OCI-LY3 (cell line): ENCODE results near the gene ZNF597.

ENCODE experiments used
- H2AFZ ChIP-seq: fragments of 200-600, 300-600 bp; shearing (Covaris generic); 2 replicates; pipeline ENCODE4 v1.6.0; 2014; ENCODE audit warnings: antibody characterized with exemption, low read depth, low read length
- H3K27ac ChIP-seq: fragments of 200-600, 300-600 bp; sonication (generic); 2 replicates; pipeline ENCODE4 v1.5.1; 2014; ENCODE audit warnings: mild to moderate bottlenecking, low read length, moderate library complexity, mixed read lengths
- H3K27me3 ChIP-seq: fragments of 200-600, 300-600 bp; sonication (generic); 2 replicates; pipeline ENCODE4 v1.6.1; 2014; ENCODE audit warnings: low read depth, low read length, mixed read lengths
- H3K36me3 ChIP-seq: fragments of 200-600, 300-600 bp; sonication (generic); replicated peaks from 2 replicates; pipeline ENCODE3; 2014; ENCODE audit warnings: low read depth, low read length, mixed read lengths
- H3K4me1 ChIP-seq: fragments of 300-600, 200-600 bp; sonication (generic); 2 replicates; pipeline ENCODE4 v1.6.1; 2014; ENCODE audit warnings: low read length, mixed read lengths
- H3K4me2 ChIP-seq: fragments of 200-600, 300-600 bp; sonication (generic); 2 replicates; pipeline ENCODE4 v1.6.1; 2014; ENCODE audit warnings: low read length, mixed read lengths
- H3K4me3 ChIP-seq: fragments of 300-600, 200-600 bp; sonication (generic); 2 replicates; pipeline ENCODE4 v1.5.1; 2014; ENCODE audit warnings: antibody characterized with exemption, mild to moderate bottlenecking, low read length, moderate library complexity
- H3K79me2 ChIP-seq: fragments of 300-600, 200-600 bp; shearing (Covaris generic); 2 replicates; pipeline ENCODE4 v1.6.1; 2014; ENCODE audit warnings: mild to moderate bottlenecking, low read length, mixed read lengths
- H3K9ac ChIP-seq: fragments of 300-600, 200-600 bp; shearing (Covaris generic); 2 replicates; pipeline ENCODE4 v1.6.0; 2014; ENCODE audit warnings: mild to moderate bottlenecking, low read length, moderate library complexity
- H3K9me3 ChIP-seq: fragments of 200-600, 300-600 bp; shearing (Covaris generic); 2 replicates; pipeline ENCODE4 v1.6.1; 2014; ENCODE audit warnings: low read length, mixed read lengths; ENCODE audit not compliant: insufficient read depth
- H4K20me1 ChIP-seq: fragments of 200-600, 300-600 bp; sonication (generic); 2 replicates; pipeline ENCODE4 v1.6.1; 2016; ENCODE audit warnings: low read length, mixed read lengths; ENCODE audit not compliant: insufficient read depth
- EZH2phosphoT487 ChIP-seq: fragments of 200-600 bp; shearing (Covaris generic); IDR thresholded peaks from 2 replicates; pipeline ENCODE4 v1.6.1; 2018; ENCODE audit warnings: antibody characterized with exemption, mixed run types, low read depth
- TF ChIP-seq, protein P1 (sequence below): fragments of 200-600, 300-600 bp; sonication (generic); IDR thresholded peaks from 2 replicates; pipeline ENCODE4 v1.5.1; 2014; ENCODE audit warnings: antibody characterized with exemption, low read length, low read depth

Gene ZNF597

DNA sequence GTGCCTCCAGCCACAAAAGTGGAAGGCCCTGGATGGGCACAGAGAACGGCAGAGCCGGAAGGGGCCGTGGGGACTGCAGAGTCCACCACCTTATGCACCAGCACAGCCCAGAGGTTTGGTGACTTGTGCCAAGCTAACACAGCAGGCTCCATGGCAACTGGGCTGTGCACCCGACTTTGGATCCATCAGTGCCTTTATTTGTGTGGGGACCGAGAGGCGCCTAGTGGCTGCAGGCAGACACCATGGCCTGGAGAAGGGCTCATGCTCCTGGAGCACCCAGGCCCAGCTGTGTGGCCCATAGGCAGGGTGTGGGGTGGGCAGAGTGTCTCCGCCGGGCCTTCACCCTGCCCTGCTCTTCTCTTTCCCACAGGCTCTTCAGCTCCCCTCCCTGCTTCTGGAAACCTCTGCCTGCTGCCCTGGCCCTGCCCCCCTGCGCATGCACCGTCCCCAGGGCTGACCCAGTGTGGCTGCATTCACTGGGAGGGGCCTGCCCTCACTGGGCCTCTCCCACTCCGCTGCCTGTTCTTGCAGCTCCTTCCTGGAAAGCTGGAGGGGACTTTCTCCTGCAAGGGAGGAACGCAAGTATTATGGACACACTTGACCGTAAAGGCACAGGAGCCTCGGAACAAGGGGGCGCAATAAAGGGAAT lies 41.9 kb upstream of the ZNF597 start:
- H2AFZ ChIP-seq, result no peak overlapping the region
- H3K4me3 ChIP-seq, result no peak overlapping the region
- TF ChIP-seq, protein P1, sequence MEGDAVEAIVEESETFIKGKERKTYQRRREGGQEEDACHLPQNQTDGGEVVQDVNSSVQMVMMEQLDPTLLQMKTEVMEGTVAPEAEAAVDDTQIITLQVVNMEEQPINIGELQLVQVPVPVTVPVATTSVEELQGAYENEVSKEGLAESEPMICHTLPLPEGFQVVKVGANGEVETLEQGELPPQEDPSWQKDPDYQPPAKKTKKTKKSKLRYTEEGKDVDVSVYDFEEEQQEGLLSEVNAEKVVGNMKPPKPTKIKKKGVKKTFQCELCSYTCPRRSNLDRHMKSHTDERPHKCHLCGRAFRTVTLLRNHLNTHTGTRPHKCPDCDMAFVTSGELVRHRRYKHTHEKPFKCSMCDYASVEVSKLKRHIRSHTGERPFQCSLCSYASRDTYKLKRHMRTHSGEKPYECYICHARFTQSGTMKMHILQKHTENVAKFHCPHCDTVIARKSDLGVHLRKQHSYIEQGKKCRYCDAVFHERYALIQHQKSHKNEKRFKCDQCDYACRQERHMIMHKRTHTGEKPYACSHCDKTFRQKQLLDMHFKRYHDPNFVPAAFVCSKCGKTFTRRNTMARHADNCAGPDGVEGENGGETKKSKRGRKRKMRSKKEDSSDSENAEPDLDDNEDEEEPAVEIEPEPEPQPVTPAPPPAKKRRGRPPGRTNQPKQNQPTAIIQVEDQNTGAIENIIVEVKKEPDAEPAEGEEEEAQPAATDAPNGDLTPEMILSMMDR, result no peak
- no peak for TF ChIP-seq EZH2phosphoT487
- H3K9ac ChIP-seq, result no peak overlapping the region
- H3K27ac ChIP-seq, result no peak overlapping the region
- peaks cover 19% of the 10 kb centered on the region for H3K36me3 ChIP-seq
- H3K79me2 ChIP-seq, result no peaks in the 10 kb centered on the region
- no peaks in the 10 kb centered on the region for H3K4me1 ChIP-seq
- no peaks in the 10 kb centered on the region for H4K20me1 ChIP-seq
- H3K9me3 ChIP-seq, result no peaks in the 10 kb centered on the region
- no peak overlapping the region for H3K4me2 ChIP-seq
- no peaks in the 10 kb centered on the region for H3K27me3 ChIP-seq

DNA sequence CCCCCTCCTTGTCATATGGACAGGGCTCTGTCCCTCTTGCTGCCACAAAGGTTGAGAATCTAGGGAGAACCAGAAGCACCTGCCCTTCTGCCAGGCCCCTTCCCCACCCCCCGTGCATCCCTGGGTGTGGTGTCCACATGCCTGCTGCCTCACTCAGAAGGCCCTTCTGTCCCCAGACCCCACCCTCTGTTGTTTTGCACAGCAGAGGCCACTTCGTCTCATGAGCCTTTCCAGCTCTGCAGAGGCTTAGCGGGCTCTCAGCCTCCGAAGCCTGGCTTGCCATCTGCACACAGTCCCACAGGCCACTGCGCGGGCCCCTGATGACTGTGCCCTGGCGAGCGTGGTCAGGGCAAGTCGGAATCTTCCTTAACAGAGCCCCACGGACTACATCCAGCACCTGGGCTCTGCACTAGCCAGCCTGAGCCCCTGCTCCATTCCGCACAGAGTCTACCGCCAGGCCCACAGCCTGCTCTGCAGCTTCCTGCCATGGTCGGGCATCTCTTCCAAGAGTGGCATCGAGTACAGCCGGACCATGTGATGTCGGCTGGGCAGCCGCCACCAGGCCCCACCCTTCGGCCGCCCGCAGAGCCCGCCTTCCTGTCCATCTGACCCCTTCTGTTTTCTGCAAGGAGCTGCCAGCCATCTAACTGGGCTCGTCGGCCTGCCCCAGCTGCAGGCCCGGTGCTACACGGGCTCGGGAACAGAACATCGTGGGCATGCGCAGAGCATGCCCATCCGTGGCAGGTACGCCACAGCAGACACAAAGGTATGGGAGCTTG lies 41.2 kb upstream of the ZNF597 start:
- Histone ChIP-seq H3K4me2 (no peak overlapping the region), H3K4me3 (no peak overlapping the region), H3K79me2 (0 out of 2 replicates have a peak, but pooled peaks cover 1% of the 10 kb centered on the region), H3K9me3 (no peaks in the 10 kb centered on the region), H3K27ac (no peak overlapping the region), H3K4me1 (no peaks in the 10 kb centered on the region), H3K27me3 (no peaks in the 10 kb centered on the region), H2AFZ (no peak overlapping the region), H4K20me1 (no peaks in the 10 kb centered on the region), H3K9ac (no peak overlapping the region), H3K36me3 (peaks cover 19% of the 10 kb centered on the region)
- TF ChIP-seq EZH2phosphoT487, result no peak
- TF ChIP-seq, protein P1, result no peak

DNA sequence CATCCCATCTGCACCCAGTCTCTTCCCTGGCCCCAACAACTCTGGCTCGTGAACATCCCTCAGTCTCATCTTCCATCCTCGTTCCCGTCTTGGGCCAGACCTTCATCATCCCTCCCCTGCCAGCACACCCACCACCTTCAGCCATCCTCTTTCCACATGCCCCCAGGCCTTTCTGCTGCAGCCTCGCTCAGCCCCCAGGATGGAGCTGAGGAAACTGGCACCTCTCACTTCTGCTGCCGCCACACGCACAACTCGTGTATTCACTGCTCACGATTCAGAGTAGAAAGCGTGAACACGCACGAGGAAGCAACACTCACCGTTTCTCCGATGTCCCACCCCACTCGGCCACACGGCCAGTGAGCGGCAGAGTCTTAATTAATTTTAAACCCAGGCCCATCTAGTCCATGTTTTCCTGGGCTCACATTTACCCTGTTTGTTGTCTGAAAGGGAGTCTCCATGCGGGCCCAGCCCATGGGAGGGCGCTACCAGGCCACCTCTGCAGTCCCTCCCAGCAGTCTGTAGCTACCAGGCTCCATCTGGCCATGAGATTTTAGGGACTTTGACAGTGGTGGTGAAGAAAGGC lies 39.4 kb upstream of the ZNF597 start:
- H2AFZ ChIP-seq, result no peak overlapping the region
- no peaks in the 10 kb centered on the region for H3K4me1 ChIP-seq
- H3K27me3 ChIP-seq, result no peaks in the 10 kb centered on the region
- peaks cover 12% of the 10 kb centered on the region; the same call in 1 of the 2 replicates for H3K79me2 ChIP-seq
- no peak overlapping the region for H3K9ac ChIP-seq
- H3K9me3 ChIP-seq, result no peaks in the 10 kb centered on the region
- no peak for TF ChIP-seq EZH2phosphoT487
- TF ChIP-seq, protein P1, result no peak
- no peak overlapping the region for H3K4me3 ChIP-seq
- H4K20me1 ChIP-seq, result no peaks in the 10 kb centered on the region
- H3K36me3 ChIP-seq, result peaks cover 19% of the 10 kb centered on the region
- no peak overlapping the region for H3K4me2 ChIP-seq
- H3K27ac ChIP-seq, result no peak overlapping the region
